Common myeloid progenitor, CD34-positive (primary cell): ENCODE measurements around the gene RHOB.

Source experiments
- CTCF ChIA-PET: fragments of 350-600 bp; sonication (Branson Sonifier 250); formaldehyde crosslinking; loops from one replicate; lab custom pipeline; 2021; ENCODE audit warnings: antibody characterized with exemption; lab: Charles Lee
- POLR2A ChIA-PET: fragments of 350-600 bp; sonication (Branson Sonifier 250); formaldehyde crosslinking; loops from one replicate; lab custom pipeline; 2021; ENCODE audit warnings: antibody characterized with exemption; lab: Charles Lee
- DNase-seq, 3 donors: peaks; one replicate each; pipeline versions ENCODE4 v3.0.0 to v3.0.0-alpha.2; 2013
- H3K27ac ChIP-seq, 2 experiments: 1 replicate in 1 of 2; 2 replicates in 1 of 2; pipeline ENCODE4 v1.7.0; 2013; ENCODE audit warnings: inconsistent platforms in 2 of 2, low read length in 2 of 2, mild to moderate bottlenecking in 2 of 2, low read depth in 1 of 2, moderate library complexity in 1 of 2; ENCODE audit not compliant: severe bottlenecking in 2 of 2, insufficient read depth in 1 of 2, poor library complexity in 1 of 2
- H3K27me3 ChIP-seq, 5 experiments: replicated peaks in 2 of 5; 1 replicate in 3 of 5; 2 replicates in 2 of 5; pipeline versions ENCODE4 v1.6.1 to v1.7.0; 2013; ENCODE audit warnings: low read length in 4 of 5, mild to moderate bottlenecking in 2 of 5, moderate library complexity in 2 of 5, inconsistent platforms in 1 of 5; ENCODE audit not compliant: insufficient read depth in 5 of 5, control insufficient read depth in 4 of 5
- H3K36me3 ChIP-seq, 4 experiments: 1 replicate in 2 of 4; 2 replicates in 2 of 4; pipeline versions ENCODE4 v1.6.1 to v1.7.0; 2013; ENCODE audit warnings: low read length in 3 of 4, control low read depth in 1 of 4, mild to moderate bottlenecking in 1 of 4; ENCODE audit not compliant: control insufficient read depth in 4 of 4, insufficient read depth in 4 of 4
- H3K4me1 ChIP-seq, 4 experiments: 1 replicate in 3 of 4; 2 replicates in 1 of 4; pipeline versions ENCODE4 v1.6.1 to v1.7.1; 2013; ENCODE audit warnings: low read length in 3 of 4, mild to moderate bottlenecking in 3 of 4, control low read depth in 1 of 4, inconsistent platforms in 1 of 4, moderate library complexity in 1 of 4; ENCODE audit not compliant: control insufficient read depth in 4 of 4, insufficient read depth in 4 of 4; ENCODE audit errors: control extremely low read depth in 1 of 4
- H3K4me3 ChIP-seq, 7 experiments: 1 replicate in 4 of 7; 2 replicates in 3 of 7; pipeline versions ENCODE4 v1.5.1 to v1.7.0; 2013; ENCODE audit warnings: mild to moderate bottlenecking in 7 of 7, low read length in 6 of 7, moderate library complexity in 6 of 7, inconsistent platforms in 2 of 7, low read depth in 2 of 7, control low read depth in 1 of 7; ENCODE audit not compliant: insufficient read depth in 4 of 7, control insufficient read depth in 1 of 7; ENCODE audit errors: extremely low read depth in 1 of 7
- H3K9me3 ChIP-seq, 5 experiments: 1 replicate in 4 of 5; 2 replicates in 1 of 5; pipeline versions ENCODE4 v1.6.1 to v1.7.1; 2013; ENCODE audit warnings: low read length in 4 of 5, mild to moderate bottlenecking in 2 of 5, inconsistent platforms in 1 of 5, low read depth in 1 of 5, moderate library complexity in 1 of 5; ENCODE audit not compliant: control insufficient read depth in 4 of 5, insufficient read depth in 2 of 5; ENCODE audit errors: control extremely low read depth in 1 of 5
- WGBS: methylation state at CpG from one replicate; pipeline ENCODE4 v1.1.5; 2013; ENCODE audit not compliant: insufficient coverage; 5-methylcytosine and 5-hydroxymethylcytosine counted together

RHOB gene

DNA sequence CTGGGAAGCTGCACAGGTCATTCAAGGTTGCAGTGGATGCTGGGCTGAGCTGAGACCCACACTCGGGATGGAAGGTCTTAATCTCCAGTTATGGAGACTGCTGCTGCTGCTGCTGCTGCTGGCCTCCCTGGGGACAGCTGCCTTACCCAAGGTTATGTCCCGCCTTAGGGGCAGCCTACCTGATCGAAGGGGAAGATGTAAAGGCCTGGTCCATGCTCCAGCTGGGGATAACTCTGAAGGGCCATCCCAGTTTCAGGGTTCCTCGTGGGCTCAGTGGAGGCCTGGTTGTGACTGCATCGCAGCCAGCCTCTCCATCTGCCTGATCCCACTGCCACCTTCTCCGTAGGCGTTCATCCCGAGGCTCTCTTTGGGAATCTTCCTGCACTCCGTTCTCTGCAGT is 33.0 kb downstream of the RHOB start:
- Histone ChIP-seq H3K9me3 (peaks cover 0 to 4% (median 0%) of the 10 kb centered on the region in 5 experiments), H3K36me3 (no peaks in the 10 kb centered on the region), H3K27ac (no peak overlapping the region), H3K4me3 (no peak overlapping the region), H3K4me1 (peaks cover 0 to 3% (median 0%) of the 10 kb centered on the region in 4 experiments), H3K27me3 (no peaks in the 10 kb centered on the region)
- ChIA-PET CTCF (interaction anchor here (0.6 kb wide), 1 partner anchor 9 kb away, joined by 3 read pairs; no protein-coding TSS in a partner anchor), POLR2A (no interaction called here)
- WGBS = 94% methylated on average over 9 of the region's 9 CpGs
- no peak for DNase-seq

DNA sequence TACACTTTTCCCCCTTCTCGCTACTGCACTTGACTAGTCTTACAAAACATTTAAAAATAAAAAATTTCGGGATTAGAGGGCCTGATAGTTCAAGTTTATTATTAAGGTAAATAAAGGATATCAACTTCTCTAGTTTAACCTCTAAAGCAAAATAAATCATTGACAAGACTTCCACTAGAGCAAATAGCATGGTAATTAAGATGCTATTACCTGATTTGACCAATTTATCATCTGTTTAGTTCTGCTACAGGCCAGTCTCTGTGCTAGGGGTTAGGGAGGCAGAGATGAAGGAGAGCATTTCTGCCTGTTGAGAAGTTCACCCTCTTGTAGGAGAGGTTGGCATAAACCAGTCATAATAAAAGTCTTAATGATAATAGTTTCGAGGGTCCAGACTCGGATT is 34.0 kb downstream of the RHOB start:
- WGBS = 100% methylated on average over 2 of the region's 4 CpGs

DNA sequence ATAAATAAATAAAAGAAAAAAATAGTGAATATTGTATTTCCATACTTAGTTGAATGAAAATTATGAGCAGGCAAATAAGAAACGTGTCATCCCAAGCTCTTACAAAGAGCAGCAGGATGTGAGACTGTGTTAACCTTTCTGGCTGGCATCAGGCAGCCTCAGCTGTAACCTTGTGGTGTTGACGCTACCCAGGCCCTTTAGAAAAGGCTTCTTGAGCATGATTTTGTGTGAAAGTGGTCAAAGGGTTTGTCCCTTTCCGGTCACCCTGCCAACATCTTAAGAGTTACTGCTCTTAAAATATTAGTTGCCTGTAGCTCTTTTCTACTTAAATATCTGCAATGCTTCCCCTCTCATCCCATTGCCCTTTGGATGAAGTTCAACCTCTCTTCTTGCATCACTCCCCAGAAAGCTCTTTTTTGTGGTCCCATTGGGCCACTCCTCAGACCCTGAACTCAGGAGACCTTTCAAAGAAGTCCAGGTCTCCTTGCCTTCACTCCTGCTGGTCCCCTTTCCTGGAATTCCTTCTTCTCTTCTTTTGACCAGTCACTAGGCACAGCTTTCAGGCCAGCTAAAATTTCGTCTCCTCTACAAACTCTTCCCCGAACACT is 35.0 kb downstream of the RHOB start:
- Histone ChIP-seq H3K36me3 (no peaks in the 10 kb centered on the region), H3K4me3 (no peak overlapping the region), H3K27ac (no peak overlapping the region), H3K4me1 (peaks cover 0 to 3% (median 0%) of the 10 kb centered on the region in 4 experiments), H3K27me3 (no peaks in the 10 kb centered on the region), H3K9me3 (peaks cover 0 to 4% (median 0%) of the 10 kb centered on the region in 5 experiments)
- ChIA-PET POLR2A (no interaction called here), CTCF (interaction anchor here (0.5 to 1.7 kb wide), 5 partner anchors 9 to 296 kb away, joined by 3 to 6 read pairs (median 3); no protein-coding TSS in a partner anchor)
- DNase-seq = no peak
- 91% methylated on average over 4 of the region's 5 CpGs for WGBS

More for the DNA sequence above, 34.0 kb downstream of the RHOB start:
- H3K4me3 ChIP-seq = no peak overlapping the region
- no peak overlapping the region for H3K27ac ChIP-seq
- DNase-seq = no peak
- peaks cover 0 to 4% (median 0%) of the 10 kb centered on the region in 5 experiments for H3K9me3 ChIP-seq
- no peaks in the 10 kb centered on the region for H3K27me3 ChIP-seq
- no peaks in the 10 kb centered on the region for H3K36me3 ChIP-seq
- POLR2A ChIA-PET = no interaction called here
- peaks cover 0 to 3% (median 0%) of the 10 kb centered on the region in 4 experiments for H3K4me1 ChIP-seq
- CTCF ChIA-PET = no interaction called here

DNA sequence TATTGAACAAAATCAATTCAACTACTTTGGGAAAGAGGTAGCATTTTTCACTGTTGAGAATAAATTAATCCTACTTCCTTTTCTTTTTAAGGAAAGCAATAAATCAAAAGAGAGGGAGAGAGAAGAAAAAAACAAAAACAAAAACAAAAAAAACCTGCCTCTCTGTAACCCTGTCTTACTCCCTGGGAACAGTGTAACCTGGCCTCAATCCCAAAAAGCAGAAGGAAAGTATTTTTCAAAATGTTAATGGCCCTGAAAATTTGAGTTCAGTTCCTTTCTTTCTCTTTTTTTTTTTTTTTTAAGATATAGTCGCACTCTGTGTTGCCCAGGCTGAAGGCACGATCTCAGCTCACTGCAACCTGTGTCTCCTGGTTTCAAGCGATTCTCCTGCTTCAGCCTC is 35.9 kb downstream of the RHOB start:
- WGBS = 75% methylated on average over 3 of the region's 3 CpGs
- ChIA-PET CTCF (interaction anchor here (1.3 to 1.7 kb wide), 3 partner anchors 8 to 171 kb away, joined by 3 to 6 read pairs (median 6); no protein-coding TSS in a partner anchor), POLR2A (interaction anchor here (0.6 kb wide), 1 partner anchor 24 kb away, joined by 3 read pairs; no protein-coding TSS in a partner anchor)
- no peak for DNase-seq
- no peaks in the 10 kb centered on the region for H3K27me3 ChIP-seq
- H3K4me3 ChIP-seq = no peak overlapping the region
- peaks cover 0 to 3% (median 0%) of the 10 kb centered on the region in 4 experiments for H3K4me1 ChIP-seq
- H3K9me3 ChIP-seq = peaks cover 0 to 4% (median 0%) of the 10 kb centered on the region in 5 experiments
- no peaks in the 10 kb centered on the region for H3K36me3 ChIP-seq
- no peak overlapping the region for H3K27ac ChIP-seq

DNA sequence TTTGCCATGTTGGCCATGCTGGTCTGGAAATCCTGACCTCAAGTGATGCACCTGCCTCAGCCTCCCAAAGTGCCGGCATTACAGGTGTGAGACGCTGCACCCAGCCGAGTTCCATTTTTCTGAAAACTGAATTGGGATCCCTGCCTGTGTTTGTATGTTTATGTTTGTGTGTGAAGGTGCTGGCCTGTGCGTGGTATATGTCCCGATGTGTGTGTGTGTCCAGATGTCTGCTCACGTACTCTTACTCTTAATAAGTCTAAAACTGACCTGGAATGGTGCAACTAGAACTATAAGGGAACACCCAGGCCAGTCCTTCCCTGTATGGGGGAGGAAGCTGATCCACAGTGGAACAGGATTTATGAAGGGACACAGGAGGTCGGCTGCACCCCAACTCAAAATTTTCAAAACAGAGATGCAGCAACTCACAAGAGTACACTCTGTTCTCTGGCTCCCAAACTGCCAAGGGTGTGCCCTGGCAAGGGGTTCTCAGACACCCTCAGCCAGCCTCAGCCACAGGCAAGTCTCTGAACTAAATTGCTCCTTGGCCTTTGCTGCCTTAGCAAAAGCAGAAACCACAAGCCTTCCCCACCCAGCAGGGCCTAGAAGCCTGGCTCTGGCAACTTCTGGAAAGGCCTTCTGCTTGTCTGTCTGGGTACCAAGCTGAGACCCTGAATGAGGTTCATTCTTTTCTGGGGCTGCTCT is 36.5 kb downstream of the RHOB start:
- Histone ChIP-seq H3K4me1 (no peaks in the 10 kb centered on the region), H3K9me3 (peaks cover 0 to 4% (median 0%) of the 10 kb centered on the region in 5 experiments), H3K4me3 (no peak overlapping the region), H3K36me3 (no peaks in the 10 kb centered on the region), H3K27me3 (no peaks in the 10 kb centered on the region), H3K27ac (no peak overlapping the region)
- CTCF ChIA-PET = no interaction called here
- WGBS = 96% methylated on average over 4 of the region's 7 CpGs
- peak in 1 of 3 donors; percentile 3 for DNase-seq
- POLR2A ChIA-PET = interaction anchor here (0.6 kb wide), 1 partner anchor 25 kb away, joined by 3 read pairs; no protein-coding TSS in a partner anchor

DNA sequence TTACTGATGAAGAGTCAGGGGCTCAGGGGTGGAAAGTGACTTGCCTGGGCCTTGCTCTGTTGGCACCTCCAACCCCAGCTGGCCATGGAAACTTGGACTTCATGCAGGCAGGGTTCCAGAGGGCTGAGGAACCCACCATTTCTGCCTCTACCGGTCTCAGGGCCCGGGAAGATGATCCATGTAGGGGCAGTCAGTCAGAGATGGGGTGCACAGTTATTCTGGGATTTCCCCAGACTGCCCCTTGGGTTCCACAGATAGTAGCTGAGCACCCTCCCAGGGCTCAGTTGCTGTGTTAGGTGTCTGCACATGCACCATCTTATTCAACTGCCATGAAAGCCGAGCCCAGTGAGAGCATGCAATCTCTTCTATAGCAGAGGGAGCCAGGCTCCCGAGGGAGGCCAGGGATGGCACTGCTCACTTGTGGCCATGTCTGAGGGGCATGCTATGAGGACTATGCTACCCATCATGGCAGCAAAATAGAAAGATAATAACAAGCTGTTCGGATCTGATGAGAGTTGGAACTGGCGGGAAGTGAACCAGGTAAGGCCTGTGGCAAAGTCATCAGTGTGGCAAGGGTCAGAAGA is 37.3 kb downstream of the RHOB start:
- Histone ChIP-seq H3K4me1 (no peaks in the 10 kb centered on the region), H3K36me3 (no peaks in the 10 kb centered on the region), H3K27ac (no peak overlapping the region), H3K4me3 (no peak overlapping the region), H3K27me3 (no peaks in the 10 kb centered on the region), H3K9me3 (no peaks in the 10 kb centered on the region)
- CTCF ChIA-PET = no interaction called here
- 100% methylated on average over 6 of the region's 6 CpGs for WGBS
- no peak for DNase-seq
- POLR2A ChIA-PET = no interaction called here
